Astrocyte of the cerebellum (primary cell): ENCODE measurements around the gene SPPL2B.

Experiments
- DNase-seq: peaks from one replicate; pipeline ENCODE4 v3.0.0-alpha.2; 2011; ENCODE audit warnings: low read depth
- H3K4me3 ChIP-seq: 2 replicates; pipeline ENCODE4 v1.5.1; 2011; ENCODE audit warnings: mild to moderate bottlenecking, low read depth, low read length, moderate library complexity
- in situ Hi-C: cut with HindIII; loops from 2 replicates; pipeline ENCODE4 v1.10.0; 2017; ENCODE audit warnings: low sequenced_read_pairs
- TF ChIP-seq, protein P1 (sequence below): IDR thresholded peaks from 2 replicates; pipeline ENCODE4 v1.5.1; 2012; ENCODE audit warnings: low read length, low read depth, moderate library complexity, mild to moderate bottlenecking; ENCODE audit errors: missing control alignments

The SPPL2B gene

GRCh38 chr19:2361246-2362045, 33.0 kb downstream of the SPPL2B start:
- in situ Hi-C loops: no loop called here
- TF ChIP-seq, protein P1, sequence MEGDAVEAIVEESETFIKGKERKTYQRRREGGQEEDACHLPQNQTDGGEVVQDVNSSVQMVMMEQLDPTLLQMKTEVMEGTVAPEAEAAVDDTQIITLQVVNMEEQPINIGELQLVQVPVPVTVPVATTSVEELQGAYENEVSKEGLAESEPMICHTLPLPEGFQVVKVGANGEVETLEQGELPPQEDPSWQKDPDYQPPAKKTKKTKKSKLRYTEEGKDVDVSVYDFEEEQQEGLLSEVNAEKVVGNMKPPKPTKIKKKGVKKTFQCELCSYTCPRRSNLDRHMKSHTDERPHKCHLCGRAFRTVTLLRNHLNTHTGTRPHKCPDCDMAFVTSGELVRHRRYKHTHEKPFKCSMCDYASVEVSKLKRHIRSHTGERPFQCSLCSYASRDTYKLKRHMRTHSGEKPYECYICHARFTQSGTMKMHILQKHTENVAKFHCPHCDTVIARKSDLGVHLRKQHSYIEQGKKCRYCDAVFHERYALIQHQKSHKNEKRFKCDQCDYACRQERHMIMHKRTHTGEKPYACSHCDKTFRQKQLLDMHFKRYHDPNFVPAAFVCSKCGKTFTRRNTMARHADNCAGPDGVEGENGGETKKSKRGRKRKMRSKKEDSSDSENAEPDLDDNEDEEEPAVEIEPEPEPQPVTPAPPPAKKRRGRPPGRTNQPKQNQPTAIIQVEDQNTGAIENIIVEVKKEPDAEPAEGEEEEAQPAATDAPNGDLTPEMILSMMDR: no peak
- DNase-seq: no peak
- no peak overlapping the region for H3K4me3 ChIP-seq

- TF ChIP-seq, protein P1: no peak
- no peak overlapping the region for H3K4me3 ChIP-seq
- in situ Hi-C loops: no loop called here
- DNase-seq: no peak
These were observed 33.8 kb downstream of the SPPL2B start for GRCh38 chr19:2362046-2362969.

DNA sequence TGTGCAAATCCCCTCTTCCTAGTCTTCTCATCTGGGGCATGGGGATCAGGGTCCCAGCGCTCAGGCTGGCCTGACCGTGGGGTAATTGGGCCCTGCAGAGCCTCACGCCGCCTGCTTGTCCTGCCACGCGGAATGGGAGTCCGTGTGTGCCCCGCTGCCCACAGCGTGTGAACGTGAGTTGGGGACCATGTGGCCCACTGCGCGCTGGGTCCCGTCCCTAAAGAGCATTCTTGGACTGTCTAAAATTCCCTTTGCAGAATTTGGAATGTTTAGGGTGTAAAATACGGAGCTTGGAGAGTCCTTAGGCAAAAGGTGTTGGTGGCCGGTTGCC, 34.5 kb downstream of the SPPL2B start:
- no peak overlapping the region for H3K4me3 ChIP-seq
- in situ Hi-C loops: no loop called here
- DNase-seq: no peak
- TF ChIP-seq, protein P1: no peak

GRCh38 chr19:2363419-2363818, 34.9 kb downstream of the SPPL2B start:
- DNase-seq: no peak
- in situ Hi-C loops: no loop called here
- no peak overlapping the region for H3K4me3 ChIP-seq
- TF ChIP-seq, protein P1: no peak

DNA sequence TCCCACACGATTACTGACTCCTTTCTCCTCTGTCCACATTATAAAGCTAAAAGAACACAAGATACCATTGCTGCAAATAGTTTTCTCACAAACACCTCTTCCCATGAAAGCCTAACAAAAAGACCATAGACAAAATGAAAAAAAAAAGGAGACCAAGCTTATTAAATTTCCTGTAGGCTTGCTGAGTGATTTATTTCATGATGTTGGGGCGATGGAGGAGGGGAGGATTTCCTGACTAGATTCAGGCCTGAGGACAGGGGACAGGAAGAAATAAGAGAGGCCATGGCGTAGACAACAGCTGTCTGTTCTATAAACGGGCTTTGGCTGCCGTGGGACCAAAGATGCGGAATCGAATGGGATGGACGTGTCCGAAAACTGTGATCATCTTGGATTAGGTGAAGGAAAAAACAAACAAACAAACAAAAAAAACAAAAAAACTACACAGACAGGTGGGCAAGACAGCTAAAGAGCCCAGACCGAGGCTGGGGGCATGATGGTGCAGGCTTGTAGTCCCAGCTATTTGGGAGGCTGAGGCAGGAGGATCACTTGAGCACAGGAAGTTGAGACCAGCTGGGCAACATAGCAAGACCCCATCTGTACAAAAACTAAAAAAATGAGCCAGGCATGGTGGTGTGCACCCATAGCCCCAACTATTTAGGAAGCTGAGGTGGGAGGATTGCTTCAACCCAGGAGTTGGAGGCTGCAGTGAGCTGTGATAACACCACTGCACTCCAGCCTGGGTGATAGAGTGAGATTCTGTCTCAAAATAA, 36.9 kb downstream of the SPPL2B start:
- DNase-seq: no peak
- no peak overlapping the region for H3K4me3 ChIP-seq

More for the DNA sequence above, 36.9 kb downstream of the SPPL2B start:
- in situ Hi-C loops: no loop called here
- TF ChIP-seq, protein P1: no peak
